ENCODE measurements around the gene TMEM232. TPM values are rescaled to one million over a fixed set of nuclear protein-coding genes. Genes with fewer than 3 reads are reported as not detected.

Gene TMEM232
- 0.80 and 2.4 TPM in 2 replicates for total RNA-seq

GRCh38 chr5:110726249-110727024 lies at the start of gene TMEM232:
TMEM232 (minus strand) TSS chr5:110726671; CDS start chr5:110667352, 59,319 bp downstream.

GRCh38 chr5:110738812-110739651 lies 12.6 kb upstream of the TMEM232 start, which contains the start of gene SLC25A46:
SLC25A46 (plus strand) TSS chr5:110739007; CDS start chr5:110739120, 113 bp downstream.

Small RNAs within 50 kb of the gene (small RNA-seq; reads per million reads assigned to genes)
- gene MIR548F3 (not detected), gene RF00432 (not detected)

Other genes starting within 250 kb of the TMEM232 start
- gene SLC25A46, start 12.3 kb upstream of the TMEM232 start, total RNA-seq: 75.1 and 101 TPM in 2 replicates